ENCODE measurements around the gene CMPK2.
"Not testable (repeated sequence)": the region's sequence is repeated elsewhere in the genome, so short reads cannot be mapped to it uniquely, and the experiment has no call there.

The CMPK2 gene

GRCh38 chr2:6881046-6881445 is 15.3 kb upstream of the CMPK2 start:
- no peak for DNase-seq (ENCODE audit: low read depth in 2 of 2)

GRCh38 chr2:6880200-6880733 is 14.6 kb upstream of the CMPK2 start:
- no peak for DNase-seq (ENCODE audit: low read depth in 2 of 2)

GRCh38 chr2:6879011-6879410 is 13.3 kb upstream of the CMPK2 start:
- DNase-seq (ENCODE audit: low read depth in 2 of 2) = no peak

GRCh38 chr2:6878549-6878948 is 12.8 kb upstream of the CMPK2 start:
- no peak for DNase-seq (ENCODE audit: low read depth in 2 of 2)

GRCh38 chr2:6877402-6878304 is 11.9 kb upstream of the CMPK2 start, which contains the start of gene RSAD2:
RSAD2 (plus strand) TSS chr2:6877777; CDS start chr2:6877801, 24 bp downstream.
- DNase-seq (ENCODE audit: low read depth in 2 of 2) = peak in 1 of 2 donors; percentile 28

- DNase-seq (ENCODE audit: low read depth in 2 of 2) = no peak
Observed at GRCh38 chr2:6876309-6876708, 10.6 kb upstream of the CMPK2 start.

GRCh38 chr2:6874032-6874431 is 8.3 kb upstream of the CMPK2 start:
- DNase-seq (ENCODE audit: low read depth in 2 of 2) = no peak

- no peak for DNase-seq (ENCODE audit: low read depth in 2 of 2)
Observed at GRCh38 chr2:6872394-6872793, 6.7 kb upstream of the CMPK2 start.

GRCh38 chr2:6866982-6867381 is 1.3 kb upstream of the CMPK2 start:
- DNase-seq (ENCODE audit: low read depth in 2 of 2) = no peak

- DNase-seq (ENCODE audit: low read depth in 2 of 2) = peak in 1 of 2 donors; percentile 25
Observed at GRCh38 chr2:6866275-6866671, 566 bp upstream of the CMPK2 start.

GRCh38 chr2:6864923-6865345 is 773 bp downstream of the CMPK2 start:
- DNase-seq (ENCODE audit: low read depth in 2 of 2) = peak in 1 of 2 donors; percentile 17

- DNase-seq (ENCODE audit: low read depth in 2 of 2) = no peak
Observed at GRCh38 chr2:6864231-6864754, 1.4 kb downstream of the CMPK2 start.

GRCh38 chr2:6863792-6864191 is 1.9 kb downstream of the CMPK2 start:
- no peak for DNase-seq (ENCODE audit: low read depth in 2 of 2)

GRCh38 chr2:6860296-6860695 is 5.4 kb downstream of the CMPK2 start:
- no peak for DNase-seq (ENCODE audit: low read depth in 2 of 2)

- not testable (repeated sequence) for DNase-seq (ENCODE audit: low read depth in 2 of 2)
Observed at GRCh38 chr2:6858466-6859027, 7.2 kb downstream of the CMPK2 start.

- no peak for DNase-seq (ENCODE audit: low read depth in 2 of 2)
Observed at GRCh38 chr2:6856548-6856920, 9.2 kb downstream of the CMPK2 start.

GRCh38 chr2:6855860-6856547 is 9.7 kb downstream of the CMPK2 start:
- no peak for DNase-seq (ENCODE audit: low read depth in 2 of 2)

GRCh38 chr2:6854416-6854815 is 11.3 kb downstream of the CMPK2 start:
- no peak for DNase-seq (ENCODE audit: low read depth in 2 of 2)

- DNase-seq (ENCODE audit: low read depth in 2 of 2) = no peak
Observed at GRCh38 chr2:6852195-6852594, 13.5 kb downstream of the CMPK2 start.

- no peak for DNase-seq (ENCODE audit: low read depth in 2 of 2)
Observed at GRCh38 chr2:6846967-6847681, 18.6 kb downstream of the CMPK2 start.

- no peak for DNase-seq (ENCODE audit: low read depth in 2 of 2)
Observed at GRCh38 chr2:6846540-6846939, 19.2 kb downstream of the CMPK2 start.
